GM18868 (cell line): Measurements from ENCODE around the gene ANKIB1.
"Not testable (repeated sequence)": the region's sequence is repeated elsewhere in the genome, so short reads cannot be mapped to it uniquely, and the experiment has no call there.

Experiments
- ATAC-seq: cut with Tn5 transposase; IDR thresholded peaks from one replicate; pipeline ENCODE4 v1.9.1; 2021; ENCODE audit warnings: mild to moderate bottlenecking, moderate library complexity; ENCODE audit not compliant: unreplicated experiment

ANKIB1 gene

GRCh38 chr7:92402920-92403759 is 157.4 kb downstream of the ANKIB1 start:
- ATAC-seq: no peak

- ATAC-seq: no peak
Observed at GRCh38 chr7:92403760-92404074, 157.9 kb downstream of the ANKIB1 start.

GRCh38 chr7:92404170-92404614 is 158.4 kb downstream of the ANKIB1 start:
- no peak for ATAC-seq

GRCh38 chr7:92409357-92409756 is 163.6 kb downstream of the ANKIB1 start:
- no peak for ATAC-seq

- ATAC-seq: not testable (repeated sequence)
Observed at GRCh38 chr7:92410162-92410561, 164.4 kb downstream of the ANKIB1 start.

GRCh38 chr7:92412745-92413144 is 167.0 kb downstream of the ANKIB1 start:
- no peak for ATAC-seq

GRCh38 chr7:92413550-92413949 is 167.8 kb downstream of the ANKIB1 start:
- no peak for ATAC-seq

GRCh38 chr7:92415225-92415624 is 169.5 kb downstream of the ANKIB1 start:
- ATAC-seq: no peak

GRCh38 chr7:92417913-92418312 is 172.1 kb downstream of the ANKIB1 start:
- ATAC-seq: no peak

GRCh38 chr7:92421676-92422435 is 176.1 kb downstream of the ANKIB1 start:
- no peak for ATAC-seq

- ATAC-seq: no peak
Observed at GRCh38 chr7:92422926-92423325, 177.2 kb downstream of the ANKIB1 start.

GRCh38 chr7:92423710-92424131 is 177.9 kb downstream of the ANKIB1 start:
- no peak for ATAC-seq

GRCh38 chr7:92425311-92425947 is 179.7 kb downstream of the ANKIB1 start:
- no peak for ATAC-seq

GRCh38 chr7:92427193-92427592 is 181.4 kb downstream of the ANKIB1 start:
- ATAC-seq: no peak

GRCh38 chr7:92432299-92432946 is 186.6 kb downstream of the ANKIB1 start:
- ATAC-seq: no peak

- ATAC-seq: no peak
Observed at GRCh38 chr7:92433019-92433418, 187.2 kb downstream of the ANKIB1 start.

- no peak for ATAC-seq
Observed at GRCh38 chr7:92435542-92435941, 189.8 kb downstream of the ANKIB1 start.

- ATAC-seq: no peak
Observed at GRCh38 chr7:92436612-92437445, 191.1 kb downstream of the ANKIB1 start.

GRCh38 chr7:92437956-92438491 is 192.2 kb downstream of the ANKIB1 start:
- ATAC-seq: no peak

- not testable (repeated sequence) for ATAC-seq
Observed at GRCh38 chr7:92442720-92443119, 196.9 kb downstream of the ANKIB1 start.
